ENCODE data around the gene YIPF6. TPM values are rescaled to one million over a fixed set of nuclear protein-coding genes. Genes with fewer than 3 reads are reported as not detected.

Gene YIPF6
- total and polyA plus RNA-seq, 2 of the 13 experiments (the other 11 are each of a cell fraction or from before 2014, with no cell fraction given): 37.8 to 43.6 TPM

DNA sequence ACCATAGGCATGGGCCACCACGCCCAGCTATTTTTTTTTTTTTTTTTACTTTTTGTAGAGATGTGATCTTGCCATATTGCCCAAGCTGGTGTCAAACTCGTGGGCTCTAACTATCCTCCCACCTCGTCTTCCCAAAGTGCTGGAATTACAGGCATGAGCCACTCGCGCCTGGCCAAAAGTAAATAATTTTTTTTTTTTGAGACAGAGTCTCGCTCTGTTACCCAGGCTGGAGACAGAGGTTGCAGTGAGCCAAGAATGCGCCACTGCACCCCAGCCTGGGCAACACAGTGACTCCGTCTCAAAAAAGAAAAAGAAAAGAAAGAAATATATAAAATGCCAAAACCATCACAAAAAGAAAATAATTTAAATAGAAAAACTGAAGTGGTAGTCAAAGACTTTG is 47.1 kb upstream of the YIPF6 start (continued):
- TF ChIP-seq AFF4 (CRISPR knock-in tag; IDR thresholded peaks at IDR 0.05): no peak

GRCh38 chrX:68454476-68455150 is 44.2 kb upstream of the YIPF6 start:
- no peaks in the 10 kb centered on the region for H3K36me3 ChIP-seq (replicated peaks in 1 of 2; ENCODE audit: control insufficient read depth in 1 of 2, insufficient read depth in 2 of 2, low read length in 2 of 2)
- peak; percentile 84 for ATAC-seq
- BruUV-seq (replicated peaks): no TSS peak
- intact Hi-C loops (cut with micrococcal nuclease; ENCODE audit: unreplicated experiment): no loop called here
- peak overlapping the region; percentile 65 for H3K4me2 ChIP-seq (ENCODE audit: low read depth, low read length)
- CTCF ChIA-PET (ENCODE audit: low intra/inter-chr PET ratio, low total read pairs): no interaction called here
- 0% methylated on average over 7 of the region's 8 CpGs for WGBS (ENCODE audit: low lambda C conversion rate)
- H3K79me2 ChIP-seq (ENCODE audit: insufficient read depth, low read length): no peaks in the 10 kb centered on the region
- POLR2A ChIA-PET: no interaction called here
- H3K27ac ChIP-seq (ENCODE audit: extremely low read length, insufficient read depth, low read length): peak overlapping the region; percentile 48
- H3K27me3 ChIP-seq (ENCODE audit: control insufficient read depth in 1 of 2, insufficient read depth in 2 of 2, low read length in 2 of 2): no peaks in the 10 kb centered on the region
- no peak for FAIRE-seq
- H4K20me1 ChIP-seq (ENCODE audit: insufficient read depth, low read length): no peaks in the 10 kb centered on the region
- H3K9me3 ChIP-seq (ENCODE audit: low read length): no peaks in the 10 kb centered on the region
- no peak for DNase-seq (ENCODE audit: low spot score)
- H3K9ac ChIP-seq (ENCODE audit: insufficient read depth, low read depth, low read length): no peak overlapping the region
- H3K4me1 ChIP-seq (ENCODE audit: insufficient read depth, low read length): peaks cover 6% of the 10 kb centered on the region; the same call in 1 of the 2 replicates
- H3K4me3 ChIP-seq (replicated peaks in 1 of 3; ENCODE audit: insufficient read depth in 1 of 3, low read depth in 2 of 3, low read length in 3 of 3): peak overlapping the region; percentile 4 to 33 (median 23); a peak in 3 of 6 replicates
- no peak overlapping the region for H2AFZ ChIP-seq (ENCODE audit: low read length)
- in situ Hi-C loops (cut with HindIII; ENCODE audit: extremely low pct_ligation_motif_present, low pct_unique_long_range_greater_than_20kb): no loop called here
- TF ChIP-seq ZFX (CRISPR knock-in tag; IDR thresholded peaks at IDR 0.05; ENCODE audit: low read depth) (no peak), ZNF510 (CRISPR knock-in tag; IDR thresholded peaks at IDR 0.05; ENCODE audit: low read depth) (no peak), SMAD1 (CRISPR knock-in tag; IDR thresholded peaks at IDR 0.05; ENCODE audit: borderline replicate concordance, low read depth) (no peak), TEAD2 (CRISPR knock-in tag; IDR thresholded peaks at IDR 0.05) (no peak), MXI1 (IDR thresholded peaks at IDR 0.05; ENCODE audit: borderline replicate concordance, low read depth, low read length) (no peak), ZBTB26 (CRISPR knock-in tag; IDR thresholded peaks at IDR 0.05; ENCODE audit: borderline replicate concordance) (no peak), AGO2 (optimal IDR thresholded peaks at IDR 0.05; ENCODE audit: low read depth, low read length) (no peak), FOXA3 (CRISPR knock-in tag; IDR thresholded peaks at IDR 0.05) (0 out of 2 replicates have a peak, but pooled peaks have one; percentile 22), IRF2 (CRISPR knock-in tag; IDR thresholded peaks at IDR 0.05) (no peak), EP300 (IDR thresholded peaks at IDR 0.05; ENCODE audit: low read depth in 2 of 2, low read length in 2 of 2) (peak in 1 of 2 experiments; percentile 19; a peak in 1 of 4 replicates), EP300 (CRISPR knock-in tag; IDR thresholded peaks at IDR 0.05; ENCODE audit: borderline replicate concordance) (no peak), ERF (CRISPR knock-in tag; IDR thresholded peaks at IDR 0.05) (no peak), SIX1 (CRISPR knock-in tag; IDR thresholded peaks at IDR 0.05; ENCODE audit: borderline replicate concordance) (0 out of 2 replicates have a peak, but pooled peaks have one; percentile 12), SOX13 (IDR thresholded peaks at IDR 0.05) (no peak), SOX13 (CRISPR knock-in tag; conservative IDR thresholded peaks at IDR 0.05 in 1 of 2, IDR thresholded peaks at IDR 0.05 in 1 of 2) (peak in 1 of 2 experiments; percentile 41; a peak in 1 of 4 replicates), ZNF605 (CRISPR knock-in tag; IDR thresholded peaks at IDR 0.05) (no peak)

Data from HepG2 (cell line).